Keratinocyte (primary cell): Measurements from ENCODE around the gene RFTN1. TPM values are rescaled to one million over a fixed set of nuclear protein-coding genes. Genes with fewer than 3 reads are reported as not detected.

Experiments used
- DNase-seq: peaks from one replicate; pipeline ENCODE4 v3.0.0-alpha.2; 2011; ENCODE audit warnings: low read depth, missing footprints, low spot score
- FAIRE-seq: peaks from 2 replicates; lab custom pipeline; 2011; peaks lifted over from hg19 to GRCh38; lab: Jason Lieb, UNC
- H2AFZ ChIP-seq: 2 replicates; pipeline ENCODE4 v1.6.0; 2012; ENCODE audit warnings: low read length, control low read depth, inconsistent platforms; ENCODE audit not compliant: control insufficient read depth
- H3K27ac ChIP-seq: 2 replicates; pipeline ENCODE4 v1.5.1; 2011; ENCODE audit warnings: low read length; ENCODE audit not compliant: control insufficient read depth, insufficient read depth
- H3K27me3 ChIP-seq: 3 replicates; pipeline ENCODE4 v1.6.0; 2011; ENCODE audit warnings: low read length; ENCODE audit not compliant: control insufficient read depth, insufficient read depth; ENCODE audit errors: extremely low read depth
- H3K36me3 ChIP-seq, 2 experiments: 2 replicates in 1 of 2; 3 replicates in 1 of 2; pipeline ENCODE4 v1.5.1; 2011; ENCODE audit warnings: low read length in 2 of 2, mild to moderate bottlenecking in 1 of 2; ENCODE audit not compliant: control insufficient read depth in 2 of 2, insufficient read depth in 2 of 2; ENCODE audit errors: extremely low read depth in 1 of 2
- H3K4me1 ChIP-seq: 3 replicates; pipeline ENCODE4 v1.5.1; 2011; ENCODE audit warnings: low read length; ENCODE audit not compliant: control insufficient read depth, insufficient read depth; ENCODE audit errors: extremely low read depth
- H3K4me2 ChIP-seq: 3 replicates; pipeline ENCODE4 v1.6.0; 2011; ENCODE audit warnings: low read depth, low read length; ENCODE audit not compliant: control insufficient read depth, insufficient read depth; ENCODE audit errors: extremely low read depth
- H3K4me3 ChIP-seq, 3 experiments: fragments of 200-600 bp in 1 of 3; sonication (generic) in 1 of 3; 2 replicates in 2 of 3; 3 replicates in 1 of 3; pipeline ENCODE4 v1.5.1; 2011 to 2016; ENCODE audit warnings: low read length in 3 of 3, mild to moderate bottlenecking in 3 of 3, control low read depth in 2 of 3, inconsistent platforms in 1 of 3, low read depth in 1 of 3, mixed read lengths in 1 of 3, mixed run types in 1 of 3, moderate library complexity in 1 of 3; ENCODE audit not compliant: control insufficient read depth in 2 of 3, insufficient read depth in 2 of 3; ENCODE audit errors: extremely low read depth in 1 of 3
- H3K79me2 ChIP-seq: 2 replicates; pipeline ENCODE4 v1.6.0; 2012; ENCODE audit warnings: low read length; ENCODE audit not compliant: control insufficient read depth, insufficient read depth
- H3K9ac ChIP-seq: 3 replicates; pipeline ENCODE4 v1.6.0; 2011; ENCODE audit warnings: low read length; ENCODE audit not compliant: control insufficient read depth, insufficient read depth; ENCODE audit errors: extremely low read depth
- H3K9me1 ChIP-seq: 3 replicates; pipeline ENCODE4 v1.6.0; 2011; ENCODE audit warnings: low read length; ENCODE audit not compliant: control insufficient read depth, insufficient read depth; ENCODE audit errors: extremely low read depth
- H3K9me3 ChIP-seq: 2 replicates; pipeline ENCODE4 v1.5.1; 2012; ENCODE audit warnings: low read depth, low read length; ENCODE audit not compliant: control insufficient read depth
- H4K20me1 ChIP-seq: 3 replicates; pipeline ENCODE4 v1.6.0; 2011; ENCODE audit warnings: low read length; ENCODE audit not compliant: control insufficient read depth, insufficient read depth; ENCODE audit errors: extremely low read depth
- EZH2 ChIP-seq: IDR thresholded peaks from one replicate; pipeline ENCODE4 v1.6.1; 2012; ENCODE audit warnings: inconsistent platforms, mild to moderate bottlenecking, low read length, moderate library complexity
- dilution Hi-C: fragments of 300-500 bp; cut with MboI; formaldehyde crosslinking; loops from one replicate; pipeline ENCODE4 v1.7.0; 2020; ENCODE audit warnings: low sequenced_read_pairs; ENCODE audit not compliant: extremely low pct_ligation_motif_present
- polyA plus RNA-seq, 5 experiments: library from polyadenylated mRNA; depleted of rRNA in 3 of 5; stranded (reverse) in 3 of 5; stranded (forward) in 1 of 5; unstranded in 1 of 5; fragments of >200 nt; gene quantifications; 1 replicate in 1 of 5; 2 replicates in 3 of 5; 3 replicates in 1 of 5; pipeline versions ENCODE4 v1.2.1 to v1.2.3, GENCODE V29; 2011 to 2012; ENCODE audit warnings: missing spikeins in 2 of 5, low read depth in 1 of 5, low replicate concordance in 1 of 5
- TF ChIP-seq, protein P1 (sequence below), 3 experiments: IDR thresholded peaks in 1 of 3; conservative IDR thresholded peaks in 1 of 3; optimal IDR thresholded peaks in 1 of 3; 2 replicates in 2 of 3; 3 replicates in 1 of 3; pipeline versions ENCODE3 to v1.5.1; 2011; ENCODE audit warnings: low read length in 3 of 3, mild to moderate bottlenecking in 3 of 3, moderate library complexity in 2 of 3, control low read depth in 1 of 3, inconsistent platforms in 1 of 3; ENCODE audit not compliant: insufficient read depth in 2 of 3; ENCODE audit errors: extremely low read depth in 1 of 3

RFTN1 gene
- polyA plus RNA-seq, 1 donor (not counting 4 experiments of a cell fraction or from before 2014, with no cell fraction given): 18.0 TPM

DNA sequence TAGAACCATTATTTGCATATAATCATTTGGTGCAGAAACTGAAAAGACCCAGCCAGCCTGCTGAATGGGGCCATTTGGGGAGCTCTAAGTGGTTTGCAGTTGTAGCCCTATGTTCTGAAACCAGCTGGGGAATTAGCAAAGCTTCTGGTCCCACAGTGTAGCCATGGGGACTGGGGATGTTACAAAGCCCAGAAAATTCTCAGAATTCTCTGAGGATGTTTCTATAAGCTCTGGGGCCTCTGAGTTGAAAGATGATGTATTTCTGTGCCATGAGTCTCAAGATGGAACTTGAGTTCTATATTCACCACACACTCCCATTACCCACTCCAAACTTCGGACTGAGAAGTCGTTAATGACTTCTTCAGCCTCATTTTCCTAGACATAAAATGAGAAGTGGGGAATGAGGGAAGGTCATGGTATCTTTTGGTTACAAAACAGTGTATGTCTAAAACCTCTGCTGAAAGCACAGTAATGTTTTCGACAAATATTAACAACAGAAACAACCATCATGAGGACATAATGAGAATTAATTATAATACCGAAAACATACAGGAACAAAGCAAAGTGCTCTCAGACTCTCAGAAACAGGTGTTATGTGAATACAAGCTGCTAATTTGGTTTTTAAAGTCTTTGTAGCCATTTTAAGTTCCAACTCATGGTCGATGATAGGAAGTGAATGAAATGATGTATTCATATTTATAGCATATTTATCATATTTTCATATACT lies 89.4 kb downstream of the RFTN1 start:
- dilution Hi-C loops: no loop called here
- Histone ChIP-seq H3K9ac (no peak overlapping the region), H3K9me1 (no peaks in the 10 kb centered on the region), H3K4me1 (peaks cover 10% of the 10 kb centered on the region), H4K20me1 (no peaks in the 10 kb centered on the region), H3K4me3 (no peak overlapping the region), H3K79me2 (no peaks in the 10 kb centered on the region), H3K27ac (no peak overlapping the region), H3K27me3 (no peaks in the 10 kb centered on the region), H3K4me2 (no peak overlapping the region), H2AFZ (no peak overlapping the region), H3K9me3 (no peaks in the 10 kb centered on the region), H3K36me3 (no peaks in the 10 kb centered on the region)
- DNase-seq: no peak
- no peak for FAIRE-seq
- TF ChIP-seq, protein P1, sequence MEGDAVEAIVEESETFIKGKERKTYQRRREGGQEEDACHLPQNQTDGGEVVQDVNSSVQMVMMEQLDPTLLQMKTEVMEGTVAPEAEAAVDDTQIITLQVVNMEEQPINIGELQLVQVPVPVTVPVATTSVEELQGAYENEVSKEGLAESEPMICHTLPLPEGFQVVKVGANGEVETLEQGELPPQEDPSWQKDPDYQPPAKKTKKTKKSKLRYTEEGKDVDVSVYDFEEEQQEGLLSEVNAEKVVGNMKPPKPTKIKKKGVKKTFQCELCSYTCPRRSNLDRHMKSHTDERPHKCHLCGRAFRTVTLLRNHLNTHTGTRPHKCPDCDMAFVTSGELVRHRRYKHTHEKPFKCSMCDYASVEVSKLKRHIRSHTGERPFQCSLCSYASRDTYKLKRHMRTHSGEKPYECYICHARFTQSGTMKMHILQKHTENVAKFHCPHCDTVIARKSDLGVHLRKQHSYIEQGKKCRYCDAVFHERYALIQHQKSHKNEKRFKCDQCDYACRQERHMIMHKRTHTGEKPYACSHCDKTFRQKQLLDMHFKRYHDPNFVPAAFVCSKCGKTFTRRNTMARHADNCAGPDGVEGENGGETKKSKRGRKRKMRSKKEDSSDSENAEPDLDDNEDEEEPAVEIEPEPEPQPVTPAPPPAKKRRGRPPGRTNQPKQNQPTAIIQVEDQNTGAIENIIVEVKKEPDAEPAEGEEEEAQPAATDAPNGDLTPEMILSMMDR (optimal IDR thresholded peaks at IDR 0.05 in 1 of 3, IDR thresholded peaks at IDR 0.05 in 1 of 3, conservative IDR thresholded peaks at IDR 0.05 in 1 of 3; ENCODE audit: extremely low read depth in 1 of 3, insufficient read depth in 2 of 3, low read length in 3 of 3): no peak
- TF ChIP-seq EZH2: no peak

DNA sequence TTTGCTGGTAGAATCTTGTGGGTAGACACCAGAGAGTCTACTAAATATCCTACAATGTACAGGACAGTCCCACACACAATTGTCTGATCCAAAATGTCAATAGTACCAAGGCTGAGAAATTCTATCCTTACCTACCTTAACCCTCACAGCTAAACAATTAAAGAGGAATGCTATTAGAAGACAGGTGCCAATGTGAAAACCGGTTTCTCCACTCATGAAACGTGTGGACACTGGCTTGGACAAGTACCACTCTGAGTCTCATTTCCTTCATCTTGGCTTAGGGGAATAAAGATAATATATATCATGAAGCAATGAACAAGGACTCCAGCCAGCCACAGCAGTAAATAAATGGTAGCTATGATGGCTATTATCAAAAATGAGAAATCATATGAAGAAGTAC lies 90.2 kb downstream of the RFTN1 start:
- DNase-seq (no peak), FAIRE-seq (peak; percentile 20)
- TF ChIP-seq, protein P1 (optimal IDR thresholded peaks at IDR 0.05 in 1 of 3, IDR thresholded peaks at IDR 0.05 in 1 of 3, conservative IDR thresholded peaks at IDR 0.05 in 1 of 3; ENCODE audit: extremely low read depth in 1 of 3, insufficient read depth in 2 of 3, low read length in 3 of 3): no peak
- TF ChIP-seq EZH2: no peak
- Histone ChIP-seq H3K27ac (no peak overlapping the region), H3K9me3 (no peaks in the 10 kb centered on the region), H3K36me3 (no peaks in the 10 kb centered on the region), H3K4me3 (no peak overlapping the region), H2AFZ (no peak overlapping the region), H3K4me2 (no peak overlapping the region), H3K4me1 (peaks cover 10% of the 10 kb centered on the region), H3K9ac (no peak overlapping the region), H3K27me3 (no peaks in the 10 kb centered on the region), H4K20me1 (no peaks in the 10 kb centered on the region), H3K79me2 (no peaks in the 10 kb centered on the region), H3K9me1 (no peaks in the 10 kb centered on the region)
- dilution Hi-C loops: no loop called here
